Hematopoietic multipotent progenitor cell treated with erythropoietin and hydrocortisone succinate and interleukin-3 and kit ligand, for 15 days (in vitro differentiated cells): Measurements from ENCODE around the gene SLC48A1.
A peak's percentile ranks its signal among the peaks of the same experiment; 100 is the strongest.

ENCODE experiments used
- DNase-seq: peaks from one replicate; pipeline ENCODE4 v3.0.0-alpha.2; 2015; ENCODE audit warnings: low spot score

Gene SLC48A1

DNA sequence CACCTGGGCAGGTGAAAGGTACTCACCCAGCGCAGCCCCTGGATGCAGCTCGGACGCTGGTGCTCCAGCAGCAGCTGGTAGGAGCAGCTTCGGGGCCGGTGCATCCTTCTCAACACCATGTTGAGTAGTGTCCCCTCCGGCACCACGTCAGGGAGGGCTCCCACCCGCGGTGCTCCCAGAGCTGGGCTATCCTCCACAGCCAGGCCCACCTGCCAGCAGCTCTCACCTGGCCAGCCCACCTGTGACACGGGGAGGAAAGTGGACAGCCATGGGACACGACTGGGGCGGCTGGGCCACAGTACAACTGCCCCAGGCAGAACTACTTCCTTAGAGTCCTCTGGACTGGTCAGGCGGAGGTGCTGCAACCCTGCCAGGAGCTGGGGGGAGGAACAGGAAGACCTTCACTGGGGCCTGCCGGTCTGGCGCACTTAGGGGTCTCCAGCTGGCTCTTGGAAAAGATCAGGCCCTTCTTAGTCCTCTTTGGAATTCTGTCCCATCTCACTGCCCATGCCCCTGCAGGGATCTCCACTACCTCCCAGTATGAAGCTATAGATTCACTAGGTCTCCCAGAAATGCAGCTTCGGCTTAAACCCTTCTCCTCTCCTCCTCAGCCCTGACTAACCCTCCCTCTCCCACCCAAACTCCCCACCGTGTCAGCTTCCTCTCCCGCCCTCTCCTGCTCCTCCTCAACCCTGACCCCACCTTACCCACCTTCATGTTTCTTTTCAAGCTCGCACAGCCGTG, 15.0 kb upstream of the SLC48A1 start:
- no peak for DNase-seq

DNA sequence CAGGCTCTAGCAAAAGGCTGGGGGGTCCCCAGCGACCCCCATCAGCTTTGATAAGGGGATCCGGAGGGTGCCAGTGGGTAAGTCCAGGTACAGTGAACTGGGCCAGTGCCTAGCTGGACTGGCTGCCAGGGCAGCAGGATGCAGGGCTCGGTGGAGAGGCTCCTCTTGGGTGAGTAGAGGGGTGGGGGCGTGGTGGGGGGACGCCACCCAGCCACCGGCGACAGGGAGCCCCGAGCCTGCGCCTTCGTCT, 14.5 kb upstream of the SLC48A1 start:
- DNase-seq, result no peak

DNA sequence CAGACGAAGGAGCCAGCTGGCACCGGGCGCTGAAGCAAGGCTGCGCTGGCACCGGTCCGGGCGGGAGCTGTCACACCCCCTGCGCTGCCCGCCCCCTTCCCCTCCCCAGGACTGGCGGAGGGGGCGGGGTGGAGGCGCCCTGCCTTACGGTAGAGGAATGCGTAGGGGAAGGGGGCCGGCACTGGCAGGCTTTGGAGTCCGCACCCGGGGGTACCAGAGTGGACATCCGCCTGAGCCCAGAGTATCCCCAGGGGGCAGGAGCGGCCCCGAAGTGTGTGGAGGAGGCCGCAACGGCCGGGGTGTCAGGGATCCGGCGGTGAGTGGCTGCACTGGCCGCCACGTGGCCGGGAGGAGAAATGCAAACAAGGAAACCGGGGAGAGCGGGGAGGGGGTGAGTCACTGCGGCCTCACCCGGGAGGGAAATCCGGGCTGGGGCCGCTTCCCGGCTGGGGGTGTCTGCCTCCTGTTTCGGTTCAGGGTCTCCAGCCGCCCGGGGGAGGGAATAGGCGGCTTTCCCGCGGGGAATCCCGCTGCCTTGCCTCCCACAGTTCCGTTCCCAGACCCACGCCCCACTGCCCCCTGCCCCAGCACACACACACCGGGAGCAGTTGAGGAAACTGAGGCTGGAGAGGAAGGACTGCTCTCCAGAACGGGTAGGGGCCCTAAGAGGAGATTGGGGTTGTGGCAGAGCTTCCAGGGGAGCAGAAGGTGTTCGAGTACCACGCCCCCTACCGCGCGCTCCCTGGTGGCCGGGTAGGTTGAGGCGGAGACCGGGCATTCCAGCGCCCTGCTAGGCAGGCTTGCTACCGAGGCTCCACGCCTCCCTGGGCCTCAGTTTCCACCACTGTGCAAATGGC, 14.0 kb upstream of the SLC48A1 start, which contains the start of gene RAPGEF3:
TSS of gene RAPGEF3 (minus strand) at position 47 of the 857 bp plus-strand sequence. CDS start 324 bp downstream, outside the sequence.
- peak; percentile 68 for DNase-seq

DNA sequence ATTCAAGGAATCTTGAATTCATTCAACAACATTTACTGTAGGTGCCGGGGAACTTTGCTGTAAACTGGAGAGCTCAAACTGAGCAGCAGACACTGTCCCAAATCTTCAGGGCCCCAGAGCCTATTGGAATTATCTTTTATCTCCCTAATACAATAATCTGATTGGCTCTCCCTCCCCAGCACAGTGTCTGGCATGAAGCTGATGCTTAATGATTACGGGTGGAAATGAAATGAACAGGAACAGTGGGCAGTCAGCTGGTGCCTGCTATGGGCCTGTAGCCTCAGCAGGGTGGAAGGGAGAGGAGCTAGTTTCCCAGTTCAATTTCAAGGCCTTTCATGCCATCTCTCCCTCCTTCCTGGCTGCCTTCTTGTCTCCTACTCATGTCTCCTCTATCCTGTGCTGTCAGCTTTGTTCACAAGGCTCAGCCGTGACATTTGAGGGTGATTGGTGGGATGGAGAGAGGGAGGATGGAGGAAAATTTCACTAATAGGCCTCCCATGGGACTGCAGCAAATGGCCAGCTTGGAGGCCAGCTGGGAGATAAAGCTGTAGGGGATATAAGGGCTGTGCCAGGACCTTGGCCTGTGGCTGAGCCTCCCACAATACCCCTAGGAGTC, 10.1 kb upstream of the SLC48A1 start:
- DNase-seq, result no peak

DNA sequence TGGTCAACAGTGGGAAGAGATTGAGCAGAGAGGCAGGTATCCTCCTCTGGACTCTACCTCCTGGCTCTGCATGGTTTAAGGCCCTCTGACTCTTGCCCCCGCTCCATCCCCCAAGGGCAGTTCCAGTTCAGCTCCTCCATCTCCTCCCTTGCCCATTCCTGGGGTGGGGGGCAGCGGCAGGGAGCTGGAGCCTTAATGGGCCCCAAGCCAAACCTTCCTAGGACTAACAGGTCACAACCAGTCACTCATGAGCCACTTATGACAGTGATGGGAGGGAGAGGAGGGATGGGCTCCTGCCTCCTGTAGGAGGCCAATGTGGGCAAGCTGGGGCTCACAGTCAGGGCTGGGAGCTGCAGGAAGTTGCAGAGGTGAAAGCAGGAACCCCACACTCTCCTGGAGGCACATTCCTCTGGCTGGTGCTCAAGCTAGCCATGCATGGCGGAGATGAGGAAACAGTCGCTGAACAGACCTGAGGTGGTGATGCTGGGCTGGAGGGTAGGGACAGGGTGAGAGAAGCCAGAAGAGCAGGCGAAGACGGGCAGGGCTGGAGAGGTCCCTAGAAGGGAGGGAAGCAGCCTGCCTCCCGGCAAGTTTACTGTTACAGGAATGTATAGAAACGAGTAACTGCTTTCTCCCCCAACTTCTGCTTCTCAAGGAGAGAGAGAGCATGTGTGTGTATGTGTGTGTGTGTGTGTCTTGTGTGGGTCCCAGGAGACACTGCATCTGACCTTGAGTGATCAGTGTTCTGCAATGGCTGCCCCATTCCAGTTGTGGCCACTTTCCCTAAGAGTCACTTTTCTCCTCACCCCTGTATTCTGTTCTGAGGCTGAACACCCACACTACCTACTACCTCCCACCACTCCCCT, 9.3 kb upstream of the SLC48A1 start:
- no peak for DNase-seq

DNA sequence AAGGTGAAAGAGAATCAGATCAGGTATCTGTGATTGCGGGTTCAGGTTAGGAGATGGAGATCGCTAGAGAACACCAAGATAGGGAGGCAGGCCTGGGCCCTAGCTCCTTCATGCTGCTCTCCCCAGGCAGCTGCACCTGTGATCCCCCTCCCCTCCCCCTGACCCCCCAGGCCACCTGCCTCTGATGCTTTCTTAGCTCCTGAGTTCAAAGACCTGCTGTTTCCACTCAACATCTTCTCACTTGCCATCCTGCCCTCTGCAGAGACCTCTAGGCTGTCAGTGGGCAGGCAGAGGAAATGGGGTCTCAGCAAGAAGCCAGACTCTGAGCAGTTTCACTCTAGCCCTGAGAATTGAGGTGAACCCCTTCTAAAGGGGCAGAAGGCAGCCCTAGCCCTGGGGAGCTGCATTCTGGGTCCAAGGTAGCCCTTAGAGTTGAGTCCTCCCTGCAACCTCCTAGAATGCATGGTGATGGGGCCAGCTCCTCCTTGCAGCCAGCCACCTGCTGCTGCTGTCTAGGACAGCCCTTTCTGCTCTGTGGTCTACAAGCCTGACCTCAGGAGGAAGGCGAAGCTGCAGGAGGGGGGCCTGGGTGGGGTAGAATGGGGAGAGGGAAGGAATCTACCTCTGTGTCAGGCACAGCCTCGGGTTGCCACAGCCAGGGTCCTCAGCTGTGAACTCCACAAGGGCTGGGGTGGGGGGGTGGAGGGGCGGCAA, 6.4 kb upstream of the SLC48A1 start:
- DNase-seq, result no peak

- DNase-seq, result peak; percentile 68
Measured at GRCh38 chr12:47767216-47767724, 5.8 kb upstream of the SLC48A1 start.

DNA sequence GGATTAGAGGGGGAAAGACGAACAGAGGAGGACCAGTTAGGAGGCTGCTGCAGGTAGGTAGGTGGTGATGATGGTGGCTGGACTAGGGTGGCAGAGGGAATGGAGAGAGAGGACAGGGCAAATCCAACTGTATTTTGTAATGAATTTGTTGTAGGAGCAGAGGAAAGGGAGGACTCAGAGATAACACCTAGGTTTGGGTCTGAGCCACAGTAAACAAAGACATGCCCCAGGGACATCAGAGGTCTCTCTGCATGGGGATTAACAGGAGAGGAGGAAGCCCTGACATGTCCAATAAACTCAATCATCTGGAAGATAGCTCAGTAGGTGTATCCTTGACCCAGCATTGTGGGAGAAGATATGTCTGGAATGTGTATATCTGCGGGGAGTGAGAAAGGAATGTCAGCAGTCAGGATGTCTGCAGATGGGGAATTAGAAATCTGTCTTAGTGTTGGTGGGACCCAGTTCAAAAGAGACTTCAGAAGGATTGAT, 4.7 kb upstream of the SLC48A1 start:
- DNase-seq, result no peak

GRCh38 chr12:47769234-47770085, 3.6 kb upstream of the SLC48A1 start:
- DNase-seq, result no peak

DNA sequence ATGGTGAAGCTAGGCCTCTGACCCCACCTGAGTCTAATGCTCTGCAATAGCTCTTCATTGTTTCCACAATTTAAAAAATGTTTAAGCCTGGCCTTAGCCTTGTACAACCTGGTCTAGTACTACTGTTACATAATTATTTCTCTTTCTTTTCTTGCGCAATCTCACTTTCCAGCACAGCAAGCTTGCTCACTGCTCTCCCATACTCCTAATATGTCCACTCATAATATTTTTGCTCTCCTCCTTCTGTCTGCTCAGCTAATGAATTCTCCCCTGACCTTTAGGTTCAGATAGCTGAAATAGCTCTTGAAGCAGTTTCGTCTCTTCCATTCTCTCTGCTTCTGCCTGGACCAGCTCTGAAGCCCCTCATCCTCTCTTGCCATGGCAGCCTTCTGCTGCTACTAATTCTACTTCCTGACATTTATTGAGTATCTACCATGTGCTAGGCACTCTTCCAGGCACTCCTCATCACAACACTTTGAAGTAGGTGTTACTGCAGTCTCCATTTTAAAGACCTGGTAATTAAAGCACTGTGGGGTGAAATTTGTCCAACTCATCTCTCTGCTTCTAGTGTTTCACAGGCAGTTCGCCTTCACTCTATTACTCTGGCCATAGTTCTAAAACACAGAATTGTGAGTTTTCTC, 2.8 kb upstream of the SLC48A1 start:
- no peak for DNase-seq

DNA sequence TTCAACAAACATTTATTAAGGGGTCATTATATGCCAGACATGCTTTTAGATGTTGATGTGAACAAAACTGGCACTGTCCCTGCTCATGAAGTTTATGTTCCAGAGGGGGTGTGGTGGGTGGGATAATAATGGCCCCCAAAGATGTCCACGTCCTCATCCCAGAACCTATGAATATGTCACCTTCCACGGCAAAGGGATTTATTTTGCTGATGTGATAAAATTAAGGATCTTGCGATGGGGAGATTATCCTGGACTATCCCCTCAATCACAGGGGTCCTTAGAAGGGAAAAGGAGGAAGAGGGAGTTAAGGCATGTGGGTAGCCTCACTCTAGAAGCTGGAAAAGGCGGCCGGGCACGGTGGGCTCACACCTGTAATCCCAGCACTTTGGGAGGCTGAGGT, 1.7 kb upstream of the SLC48A1 start:
- DNase-seq, result no peak

DNA sequence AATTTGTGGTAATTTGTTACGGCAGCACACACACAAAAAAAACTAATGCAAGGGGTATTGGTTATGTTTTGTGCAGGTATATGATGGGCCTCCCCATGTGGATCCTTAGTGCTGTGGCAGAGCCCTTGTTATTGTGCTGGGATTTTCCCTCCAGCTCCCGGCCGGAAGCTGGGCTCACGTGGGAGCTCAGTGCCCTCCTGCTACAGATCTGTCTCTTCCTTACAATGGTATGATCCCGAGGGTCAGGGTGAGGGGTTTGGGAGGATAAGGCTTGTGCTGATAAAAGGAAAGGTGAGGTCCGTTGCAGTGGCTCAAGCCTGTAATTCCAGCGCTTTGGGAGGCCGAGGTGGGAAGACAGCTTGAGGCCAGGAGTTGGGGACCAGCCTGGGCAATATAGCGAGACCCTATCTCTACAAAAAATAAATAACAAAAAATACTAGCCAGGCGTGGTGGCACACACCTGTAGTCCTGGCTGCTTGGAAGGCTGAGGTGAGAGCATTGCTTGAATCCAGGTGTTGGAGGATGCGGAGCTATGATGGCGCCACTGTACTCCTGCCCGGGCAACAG, 861 bp upstream of the SLC48A1 start:
- DNase-seq, result no peak

- no peak for DNase-seq
Measured at GRCh38 chr12:47772738-47773061, 338 bp upstream of the SLC48A1 start.

GRCh38 chr12:47773858-47774580, 981 bp downstream of the SLC48A1 start:
- peak; percentile 45 for DNase-seq

GRCh38 chr12:47774663-47775062, 1.6 kb downstream of the SLC48A1 start:
- peak; percentile 49 for DNase-seq

DNA sequence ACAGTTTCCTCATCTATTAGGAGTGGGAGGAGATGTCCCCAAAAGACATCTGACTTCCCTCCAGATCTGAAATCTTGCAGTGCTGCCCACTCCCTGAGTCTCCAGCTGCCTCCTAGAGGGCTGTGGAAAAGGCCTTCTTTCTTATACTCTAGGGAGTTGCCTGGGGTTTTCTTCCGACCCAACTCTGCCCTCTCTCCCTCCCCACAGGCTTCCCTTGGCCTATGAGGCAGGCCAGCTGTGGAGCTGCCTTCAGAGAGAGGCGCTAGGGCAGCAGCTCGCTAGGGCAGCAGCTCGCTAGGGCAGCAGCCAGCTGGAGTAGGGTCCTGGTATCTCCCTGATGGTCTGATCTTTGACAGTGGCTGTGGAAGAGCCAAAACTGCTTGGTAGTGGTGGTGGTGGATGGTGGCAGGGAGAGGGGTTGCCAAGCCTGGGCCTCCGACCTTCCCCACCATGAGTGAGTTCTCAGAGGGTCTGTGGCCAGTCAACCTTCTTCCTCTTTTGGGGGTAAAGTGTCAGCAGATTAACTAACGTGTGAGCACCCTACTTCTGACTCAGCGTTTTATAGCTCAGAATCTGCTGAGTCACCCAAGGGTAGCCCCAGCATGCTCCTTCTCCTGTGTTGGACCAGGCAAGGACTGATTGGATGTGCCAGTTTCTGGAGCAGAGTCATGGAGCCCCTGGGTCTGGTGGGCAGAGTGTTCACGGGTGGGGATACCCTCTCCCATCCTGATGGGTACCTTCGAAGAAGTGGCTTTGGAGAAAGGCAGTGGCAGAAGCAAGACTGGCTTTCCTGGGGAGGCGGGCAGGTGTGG, 2.3 kb downstream of the SLC48A1 start:
- DNase-seq, result peak; percentile 96

DNA sequence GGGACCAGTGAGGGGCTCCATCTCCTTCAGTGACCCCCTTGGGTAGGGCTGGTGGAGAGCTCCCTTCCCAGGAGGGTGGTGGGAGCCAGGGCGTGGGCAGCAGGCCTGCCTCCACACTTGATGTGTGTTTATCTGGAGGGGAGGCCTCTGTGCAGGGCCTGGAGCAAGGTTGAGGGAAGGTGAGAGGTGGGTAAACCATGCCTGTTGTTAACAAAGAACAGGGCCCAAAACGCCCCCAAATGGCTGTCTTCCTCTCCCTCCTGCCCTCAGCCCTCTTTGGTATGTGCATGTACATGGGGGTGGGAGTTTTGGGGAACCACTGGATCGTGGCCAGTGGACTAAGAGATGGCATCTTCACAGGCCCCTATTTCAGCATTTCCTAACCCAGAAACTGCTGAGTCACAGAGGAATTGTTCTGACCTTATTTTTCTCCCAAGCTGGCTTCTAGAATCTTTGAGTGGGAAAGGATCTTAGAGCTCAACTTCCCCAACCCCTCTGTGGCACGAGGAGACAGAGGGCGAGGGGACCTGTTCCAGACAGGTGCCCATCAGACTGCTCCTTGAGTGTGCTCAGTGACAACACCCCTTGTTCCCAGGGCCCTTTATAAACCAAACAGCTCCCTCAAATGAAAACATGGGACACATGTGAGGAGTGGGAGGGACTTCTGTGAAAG, 3.6 kb downstream of the SLC48A1 start:
- DNase-seq, result peak; percentile 49
